Dendritic cell treated with granulocyte-macrophage colony-stimulating factor and Interleukin-4, amounts not matched to agents 40 ng/mL and 50 ng/mL, for 4 days (primary cell): ENCODE results near the gene RBBP5.

Experiments used
- H3K27ac Mint-ChIP-seq: one replicate; pipeline ENCODE4 v1.8.0; 2022; ENCODE audit warnings: mild to moderate bottlenecking, mixed read lengths
- H3K27me3 Mint-ChIP-seq: one replicate; pipeline ENCODE4 v1.8.0; 2022; ENCODE audit warnings: mild to moderate bottlenecking, mixed read lengths
- H3K36me3 Mint-ChIP-seq: one replicate; pipeline ENCODE4 v1.8.0; 2022; ENCODE audit warnings: low read depth, mixed read lengths
- H3K4me1 Mint-ChIP-seq: one replicate; pipeline ENCODE4 v1.8.0; 2022; ENCODE audit warnings: low read depth, mixed read lengths
- H3K4me3 Mint-ChIP-seq: one replicate; pipeline ENCODE4 v1.8.0; 2022; ENCODE audit warnings: mild to moderate bottlenecking, moderate library complexity, mixed read lengths
- H3K9me3 Mint-ChIP-seq: one replicate; pipeline ENCODE4 v1.8.0; 2022; ENCODE audit warnings: mixed read lengths
- intact Hi-C: fragments of 100-400 bp; cut with micrococcal nuclease; formaldehyde crosslinking; loops from one replicate; pipeline ENCODE4 v1.15.0; 2022

Gene RBBP5

DNA sequence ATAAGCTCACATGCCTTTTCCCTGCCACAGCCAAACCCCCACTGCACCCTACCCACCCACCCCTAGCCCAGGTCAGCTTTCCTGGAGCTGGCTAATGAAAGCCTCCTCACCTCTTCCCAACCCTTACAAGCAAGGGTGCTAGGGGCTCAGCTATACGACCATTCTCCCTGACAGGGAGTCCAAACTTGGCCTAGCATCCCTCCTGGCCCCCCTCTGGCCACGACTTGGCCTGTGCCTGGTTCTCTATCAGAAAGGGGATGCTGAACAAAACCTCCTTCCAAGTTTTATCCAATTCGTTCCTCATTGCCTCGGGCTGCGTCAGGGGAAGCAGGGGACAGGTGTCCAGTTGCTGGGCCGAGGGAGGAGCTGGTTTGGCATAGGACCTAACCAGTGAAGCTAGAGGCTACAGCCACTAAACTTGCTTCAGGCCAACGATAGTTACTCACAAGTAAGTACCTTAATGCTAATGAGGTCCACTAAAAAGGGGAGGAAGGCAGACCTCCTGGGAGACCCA, 46.1 kb downstream of the RBBP5 start:
- Mint-ChIP-seq H3K27ac (no peak overlapping the region), H3K9me3 (no peaks in the 10 kb centered on the region), H3K4me1 (no peaks in the 10 kb centered on the region), H3K27me3 (no peaks in the 10 kb centered on the region), H3K36me3 (no peaks in the 10 kb centered on the region), H3K4me3 (no peak overlapping the region)
- intact Hi-C loops: no loop called here

- no peak overlapping the region for H3K4me3 Mint-ChIP-seq
- H3K27ac Mint-ChIP-seq: no peak overlapping the region
- no peaks in the 10 kb centered on the region for H3K9me3 Mint-ChIP-seq
Measured at GRCh38 chr1:205074513-205074912, 47.3 kb downstream of the RBBP5 start.

GRCh38 chr1:205074084-205074483, 47.7 kb downstream of the RBBP5 start:
- Mint-ChIP-seq H3K27me3 (no peaks in the 10 kb centered on the region), H3K27ac (no peak overlapping the region), H3K9me3 (no peaks in the 10 kb centered on the region), H3K36me3 (no peaks in the 10 kb centered on the region), H3K4me3 (no peak overlapping the region), H3K4me1 (no peaks in the 10 kb centered on the region)
- intact Hi-C loops: no loop called here

More at GRCh38 chr1:205074513-205074912, 47.3 kb downstream of the RBBP5 start:
- no peaks in the 10 kb centered on the region for H3K36me3 Mint-ChIP-seq
- no peaks in the 10 kb centered on the region for H3K27me3 Mint-ChIP-seq
- intact Hi-C loops: no loop called here
- H3K4me1 Mint-ChIP-seq: no peaks in the 10 kb centered on the region

GRCh38 chr1:205073511-205073910, 48.3 kb downstream of the RBBP5 start:
- Mint-ChIP-seq H3K27me3 (no peaks in the 10 kb centered on the region), H3K4me3 (no peak overlapping the region), H3K4me1 (no peaks in the 10 kb centered on the region), H3K36me3 (no peaks in the 10 kb centered on the region), H3K27ac (no peak overlapping the region), H3K9me3 (no peaks in the 10 kb centered on the region)
- intact Hi-C loops: no loop called here

- Mint-ChIP-seq H3K4me1 (no peaks in the 10 kb centered on the region), H3K36me3 (no peaks in the 10 kb centered on the region), H3K9me3 (no peaks in the 10 kb centered on the region), H3K27me3 (no peaks in the 10 kb centered on the region), H3K4me3 (no peak overlapping the region), H3K27ac (no peak overlapping the region)
- intact Hi-C loops: no loop called here
Measured at GRCh38 chr1:205072881-205073280, 48.9 kb downstream of the RBBP5 start.

DNA sequence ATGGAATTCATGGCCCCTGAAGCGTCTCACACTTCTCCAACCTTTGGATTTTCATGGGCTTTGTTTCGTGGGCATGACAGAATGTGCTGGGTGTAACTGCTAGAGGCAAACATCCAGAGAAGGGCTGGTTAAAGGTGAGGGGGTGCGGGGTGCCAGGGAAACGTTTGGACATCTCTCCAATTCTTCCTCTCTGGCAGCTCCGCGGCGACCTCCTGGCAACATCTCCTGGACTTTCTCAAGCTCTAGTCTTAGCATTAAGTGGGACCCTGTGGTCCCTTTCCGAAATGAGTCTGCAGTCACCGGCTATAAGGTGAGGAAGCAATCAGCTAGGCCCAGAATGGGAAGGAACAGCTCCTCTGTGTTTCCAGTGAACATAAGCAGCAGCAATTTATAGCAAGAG, 49.5 kb downstream of the RBBP5 start:
- Mint-ChIP-seq H3K4me3 (no peak overlapping the region), H3K27ac (no peak overlapping the region), H3K4me1 (no peaks in the 10 kb centered on the region), H3K9me3 (no peaks in the 10 kb centered on the region), H3K27me3 (no peaks in the 10 kb centered on the region), H3K36me3 (no peaks in the 10 kb centered on the region)
- intact Hi-C loops: no loop called here

DNA sequence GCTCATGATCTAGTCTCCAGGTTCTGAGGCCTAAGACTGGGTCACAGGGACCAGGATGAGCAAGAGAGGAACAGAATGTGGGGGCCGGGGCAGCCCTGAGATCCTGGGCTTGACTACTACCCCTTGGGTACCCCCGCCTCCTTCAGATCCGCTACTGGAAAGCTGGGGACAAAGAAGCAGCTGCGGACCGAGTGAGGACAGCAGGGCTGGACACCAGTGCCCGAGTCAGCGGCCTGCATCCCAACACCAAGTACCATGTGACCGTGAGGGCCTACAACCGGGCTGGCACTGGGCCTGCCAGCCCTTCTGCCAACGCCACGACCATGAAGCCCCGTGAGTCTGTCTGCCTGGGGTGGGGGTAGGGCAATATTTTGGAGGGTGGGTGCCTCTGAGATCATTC, 50.0 kb downstream of the RBBP5 start:
- Mint-ChIP-seq H3K4me1 (no peaks in the 10 kb centered on the region), H3K9me3 (no peaks in the 10 kb centered on the region), H3K4me3 (no peak overlapping the region), H3K36me3 (no peaks in the 10 kb centered on the region), H3K27ac (no peak overlapping the region), H3K27me3 (no peaks in the 10 kb centered on the region)
- intact Hi-C loops: no loop called here

DNA sequence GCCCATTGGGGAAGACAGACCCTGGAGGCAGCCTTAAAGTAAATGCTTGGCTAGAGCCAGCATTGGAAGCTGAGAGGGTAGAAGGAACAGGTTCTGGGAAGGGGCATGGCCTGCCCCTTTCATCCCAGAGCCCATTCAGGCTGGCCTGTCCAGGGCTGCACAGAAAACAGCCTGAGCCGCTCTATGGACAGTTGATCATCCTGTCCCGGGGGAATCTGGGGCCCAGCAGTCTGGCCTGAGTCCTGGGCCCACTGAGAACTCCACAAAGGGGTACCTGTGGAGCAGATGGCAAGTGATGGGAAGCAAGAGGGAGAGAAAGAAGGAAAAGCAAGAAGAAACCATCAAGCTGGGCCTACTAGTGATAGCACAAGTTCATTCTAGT, 50.8 kb downstream of the RBBP5 start:
- Mint-ChIP-seq H3K27ac (no peak overlapping the region), H3K4me1 (no peaks in the 10 kb centered on the region), H3K4me3 (no peak overlapping the region), H3K36me3 (no peaks in the 10 kb centered on the region), H3K27me3 (no peaks in the 10 kb centered on the region), H3K9me3 (no peaks in the 10 kb centered on the region)
- intact Hi-C loops: no loop called here

- intact Hi-C loops: no loop called here
- no peaks in the 10 kb centered on the region for H3K4me1 Mint-ChIP-seq
- H3K27me3 Mint-ChIP-seq: no peaks in the 10 kb centered on the region
- no peak overlapping the region for H3K4me3 Mint-ChIP-seq
- H3K27ac Mint-ChIP-seq: no peak overlapping the region
- no peaks in the 10 kb centered on the region for H3K36me3 Mint-ChIP-seq
- no peaks in the 10 kb centered on the region for H3K9me3 Mint-ChIP-seq
Measured at GRCh38 chr1:205069371-205070125, 52.2 kb downstream of the RBBP5 start.

GRCh38 chr1:205068457-205069040, 53.2 kb downstream of the RBBP5 start:
- Mint-ChIP-seq H3K27ac (no peak overlapping the region), H3K9me3 (no peaks in the 10 kb centered on the region), H3K4me3 (no peak overlapping the region), H3K27me3 (no peaks in the 10 kb centered on the region), H3K4me1 (no peaks in the 10 kb centered on the region), H3K36me3 (no peaks in the 10 kb centered on the region)
- intact Hi-C loops: no loop called here

- no peak overlapping the region for H3K4me3 Mint-ChIP-seq
- H3K4me1 Mint-ChIP-seq: no peaks in the 10 kb centered on the region
- no peaks in the 10 kb centered on the region for H3K9me3 Mint-ChIP-seq
- no peaks in the 10 kb centered on the region for H3K36me3 Mint-ChIP-seq
- no peaks in the 10 kb centered on the region for H3K27me3 Mint-ChIP-seq
- intact Hi-C loops: no loop called here
- no peak overlapping the region for H3K27ac Mint-ChIP-seq
Measured at GRCh38 chr1:205068001-205068400, 53.8 kb downstream of the RBBP5 start.

DNA sequence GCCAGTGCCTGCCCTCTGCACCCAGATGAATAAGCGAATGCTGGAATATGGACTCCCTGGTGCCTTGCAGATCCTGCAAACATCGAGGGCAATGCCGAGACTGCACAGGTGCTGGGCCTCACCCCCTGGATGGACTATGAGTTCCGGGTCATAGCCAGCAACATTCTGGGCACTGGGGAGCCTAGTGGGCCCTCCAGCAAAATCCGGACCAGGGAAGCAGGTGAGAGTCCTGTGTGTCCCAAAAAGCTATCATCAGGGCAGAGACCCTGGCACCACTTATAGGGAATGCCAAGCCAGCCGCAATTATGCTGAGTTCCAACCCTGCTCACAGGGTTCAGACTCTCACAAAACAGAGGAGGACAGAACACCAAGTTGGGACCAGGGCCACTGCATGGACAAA, 54.7 kb downstream of the RBBP5 start:
- no peaks in the 10 kb centered on the region for H3K4me1 Mint-ChIP-seq
- H3K4me3 Mint-ChIP-seq: no peak overlapping the region
- no peak overlapping the region for H3K27ac Mint-ChIP-seq
- no peaks in the 10 kb centered on the region for H3K27me3 Mint-ChIP-seq
- no peaks in the 10 kb centered on the region for H3K9me3 Mint-ChIP-seq
- no peaks in the 10 kb centered on the region for H3K36me3 Mint-ChIP-seq
- intact Hi-C loops: no loop called here

GRCh38 chr1:205066141-205066818, 55.5 kb downstream of the RBBP5 start:
- no peak overlapping the region for H3K27ac Mint-ChIP-seq
- intact Hi-C loops: no loop called here
- H3K4me3 Mint-ChIP-seq: no peak overlapping the region
- no peaks in the 10 kb centered on the region for H3K4me1 Mint-ChIP-seq
- no peaks in the 10 kb centered on the region for H3K36me3 Mint-ChIP-seq
- H3K27me3 Mint-ChIP-seq: no peaks in the 10 kb centered on the region
- no peaks in the 10 kb centered on the region for H3K9me3 Mint-ChIP-seq

DNA sequence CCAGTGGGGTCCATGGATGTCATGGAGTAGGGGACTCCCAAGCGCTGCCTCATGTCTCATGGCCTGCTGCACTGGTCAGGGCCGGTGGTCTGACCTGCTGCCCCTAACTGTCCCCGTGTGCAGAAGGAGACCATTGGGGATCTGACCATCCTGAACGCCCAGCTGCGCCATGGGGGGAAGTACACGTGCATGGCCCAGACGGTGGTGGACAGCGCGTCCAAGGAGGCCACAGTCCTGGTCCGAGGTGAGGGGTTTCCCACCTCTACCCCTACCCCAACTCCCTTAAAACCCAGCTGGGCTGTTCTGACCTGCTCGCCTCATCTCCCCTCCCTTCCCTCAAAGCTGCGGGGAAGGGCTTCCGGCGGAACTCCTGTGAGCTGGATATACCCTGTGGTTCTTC, 56.1 kb downstream of the RBBP5 start:
- intact Hi-C loops: no loop called here
- no peak overlapping the region for H3K4me3 Mint-ChIP-seq
- no peaks in the 10 kb centered on the region for H3K4me1 Mint-ChIP-seq
- no peak overlapping the region for H3K27ac Mint-ChIP-seq
- no peaks in the 10 kb centered on the region for H3K9me3 Mint-ChIP-seq
- H3K27me3 Mint-ChIP-seq: no peaks in the 10 kb centered on the region
- no peaks in the 10 kb centered on the region for H3K36me3 Mint-ChIP-seq
